Activated CD8-positive, alpha-beta T cell treated with anti-CD3 and anti-CD28 coated beads for 36 hours (primary cell): ENCODE data around the gene POU4F3. TPM values are rescaled to one million over a fixed set of nuclear protein-coding genes. Genes with fewer than 3 reads are reported as not detected.
"Not testable (repeated sequence)": the region's sequence is repeated elsewhere in the genome, so short reads cannot be mapped to it uniquely, and the experiment has no call there.

Source experiments
- ATAC-seq: fragments of 200-7000 bp; cut with Tn5 transposase; one replicate; pipeline ENCODE4 v1.10.0; 2021; ENCODE audit warnings: mild to moderate bottlenecking, moderate library complexity
- CTCF ChIA-PET: fragments of 350-600 bp; sonication (Branson Sonifier 250); formaldehyde crosslinking; loops from one replicate; lab custom pipeline; 2021; ENCODE audit warnings: antibody characterized with exemption; lab: Charles Lee
- POLR2A ChIA-PET: fragments of 350-600 bp; sonication (Branson Sonifier 250); formaldehyde crosslinking; loops from one replicate; lab custom pipeline; 2021; ENCODE audit warnings: antibody characterized with exemption; lab: Charles Lee
- DNase-seq: peaks from one replicate; pipeline ENCODE4 v3.0.0-alpha.2; 2020
- H3K27ac Mint-ChIP-seq: one replicate; pipeline ENCODE4 v1.8.0; 2021; ENCODE audit warnings: mild to moderate bottlenecking, mixed read lengths
- H3K27me3 Mint-ChIP-seq: one replicate; pipeline ENCODE4 v1.8.0; 2021; ENCODE audit warnings: mixed read lengths
- H3K36me3 Mint-ChIP-seq: one replicate; pipeline ENCODE4 v1.8.0; 2021; ENCODE audit warnings: low read depth, mixed read lengths
- H3K4me1 Mint-ChIP-seq: one replicate; pipeline ENCODE4 v1.8.0; 2021; ENCODE audit warnings: low read depth, mixed read lengths
- H3K4me3 Mint-ChIP-seq: one replicate; pipeline ENCODE4 v1.8.0; 2021; ENCODE audit warnings: mild to moderate bottlenecking, moderate library complexity, mixed read lengths
- H3K9me3 Mint-ChIP-seq: one replicate; pipeline ENCODE4 v1.8.0; 2021; ENCODE audit warnings: mixed read lengths
- CTCF ChIP-seq: fragments of 200-600 bp; IDR thresholded peaks from one replicate; pipeline ENCODE4 v1.8.0; 2022; ENCODE audit warnings: antibody characterized with exemption, mild to moderate bottlenecking
- intact Hi-C: fragments of 100-400 bp; cut with micrococcal nuclease; formaldehyde crosslinking; loops from one replicate; pipeline ENCODE4 v1.10.0; 2022
- total RNA-seq, 2 experiments: library from RNA; stranded (reverse); gene quantifications; one replicate each; pipeline ENCODE4 v1.2.3, GENCODE V29; 2021

POU4F3 gene, protein sequence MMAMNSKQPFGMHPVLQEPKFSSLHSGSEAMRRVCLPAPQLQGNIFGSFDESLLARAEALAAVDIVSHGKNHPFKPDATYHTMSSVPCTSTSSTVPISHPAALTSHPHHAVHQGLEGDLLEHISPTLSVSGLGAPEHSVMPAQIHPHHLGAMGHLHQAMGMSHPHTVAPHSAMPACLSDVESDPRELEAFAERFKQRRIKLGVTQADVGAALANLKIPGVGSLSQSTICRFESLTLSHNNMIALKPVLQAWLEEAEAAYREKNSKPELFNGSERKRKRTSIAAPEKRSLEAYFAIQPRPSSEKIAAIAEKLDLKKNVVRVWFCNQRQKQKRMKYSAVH
- total RNA-seq, result not detected

- DNase-seq, result no peak
- no peaks in the 10 kb centered on the region for H3K36me3 Mint-ChIP-seq
- no peak for ATAC-seq
- H3K27ac Mint-ChIP-seq, result no peak within 1 kb of the TSS
- ChIA-PET POLR2A (no interaction called here), CTCF (no interaction called here)
- H3K4me1 Mint-ChIP-seq, result no peaks in the 10 kb centered on the region
- TF ChIP-seq CTCF, result no peak
- no peaks in the 10 kb centered on the region for H3K9me3 Mint-ChIP-seq
- intact Hi-C loops, result no loop called here
- H3K27me3 Mint-ChIP-seq, result peaks cover 86% of the 10 kb centered on the region
- no peak within 1 kb of the TSS for H3K4me3 Mint-ChIP-seq
These were observed at the start of gene POU4F3 for GRCh38 chr5:146338774-146339714. POU4F3 (plus strand) TSS chr5:146338839; CDS start chr5:146339113, 274 bp downstream.

- H3K27ac Mint-ChIP-seq, result no peak overlapping the region
- ChIA-PET CTCF (interaction anchor here (1.3 to 1.5 kb wide), 2 partner anchors 15 to 137 kb away, joined by 3 to 5 read pairs; no protein-coding TSS in a partner anchor), POLR2A (interaction anchor here (0.7 kb wide), 1 partner anchor 24 kb away, joined by 3 read pairs; no protein-coding TSS in a partner anchor)
- H3K36me3 Mint-ChIP-seq, result peaks cover 3% of the 10 kb centered on the region
- no peaks in the 10 kb centered on the region for H3K9me3 Mint-ChIP-seq
- no peak for ATAC-seq
- DNase-seq, result no peak
- H3K4me3 Mint-ChIP-seq, result no peak overlapping the region
- H3K4me1 Mint-ChIP-seq, result no peaks in the 10 kb centered on the region
- intact Hi-C loops, result no loop called here
- no peaks in the 10 kb centered on the region for H3K27me3 Mint-ChIP-seq
- TF ChIP-seq CTCF, result no peak
These were observed 48.3 kb upstream of the POU4F3 start for GRCh38 chr5:146290318-146290717.

DNA sequence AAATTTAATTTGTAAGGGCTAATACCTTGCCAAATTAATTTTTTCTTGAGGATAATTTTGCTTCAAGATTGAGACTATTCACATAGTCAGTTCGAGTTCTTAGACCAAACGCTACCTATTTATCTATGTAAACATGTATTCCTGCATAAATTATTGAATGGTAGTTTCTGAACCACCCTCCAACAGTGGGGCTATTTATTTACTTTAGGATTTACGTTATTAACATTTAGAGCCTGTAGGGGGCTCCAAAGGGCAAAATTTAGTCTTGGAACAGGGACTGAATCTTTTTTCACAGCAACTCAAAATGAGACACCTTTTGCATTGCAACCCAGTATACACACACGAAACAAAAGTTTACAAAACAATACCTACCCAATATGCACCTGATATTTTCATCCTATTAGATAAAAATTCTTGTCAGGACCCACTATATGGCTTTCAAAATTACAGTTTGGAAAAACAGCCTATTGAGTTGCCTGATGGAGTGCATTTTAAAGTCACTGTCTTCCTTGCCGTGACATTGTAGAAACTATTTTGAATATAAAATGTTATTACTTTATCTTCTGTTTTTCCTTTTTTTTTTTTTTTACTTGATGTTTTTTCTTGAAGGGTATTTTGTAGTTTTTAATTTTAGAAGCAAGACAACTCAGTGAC, 47.1 kb upstream of the POU4F3 start:
- H3K9me3 Mint-ChIP-seq, result no peaks in the 10 kb centered on the region
- CTCF ChIA-PET, result no interaction called here
- H3K4me1 Mint-ChIP-seq, result no peaks in the 10 kb centered on the region
- no peak overlapping the region for H3K4me3 Mint-ChIP-seq
- no peaks in the 10 kb centered on the region for H3K27me3 Mint-ChIP-seq
- POLR2A ChIA-PET, result no interaction called here
- peak; percentile 32 for DNase-seq
- peak; percentile 84 for TF ChIP-seq CTCF
- ATAC-seq, result peak; percentile 77
- no peak overlapping the region for H3K27ac Mint-ChIP-seq
- H3K36me3 Mint-ChIP-seq, result peaks cover 2% of the 10 kb centered on the region
- intact Hi-C loops, result loop anchor here (1.0 kb wide), 1 partner anchor 136 kb away; no protein-coding TSS in a partner anchor

DNA sequence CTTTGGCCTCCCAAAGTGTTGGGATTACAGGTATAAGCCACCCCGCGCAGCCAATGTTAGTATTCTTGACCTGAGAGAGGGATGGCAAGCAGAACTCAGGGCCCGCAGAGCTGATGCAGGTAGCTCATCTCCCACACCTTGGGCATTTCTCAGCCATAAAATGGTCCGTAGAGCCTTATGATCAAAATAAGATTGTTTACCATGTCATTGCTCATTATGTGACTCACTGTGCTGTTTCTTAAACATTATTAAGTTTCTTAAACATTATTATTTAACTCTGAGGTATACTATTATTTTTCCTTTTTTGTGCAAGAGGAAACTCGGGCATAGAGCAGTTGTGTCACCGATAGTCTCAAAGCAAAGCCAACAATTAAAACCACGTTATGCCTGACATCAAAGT, 42.4 kb upstream of the POU4F3 start:
- ChIA-PET POLR2A (interaction anchor here (0.6 to 0.9 kb wide), 2 partner anchors 12 to 222 kb away, joined by 3 to 5 read pairs; no protein-coding TSS in a partner anchor), CTCF (no interaction called here)
- H3K27ac Mint-ChIP-seq, result no peak overlapping the region
- ATAC-seq, result no peak
- intact Hi-C loops, result no loop called here
- H3K9me3 Mint-ChIP-seq, result no peaks in the 10 kb centered on the region
- no peak for TF ChIP-seq CTCF
- H3K4me3 Mint-ChIP-seq, result no peak overlapping the region
- no peaks in the 10 kb centered on the region for H3K36me3 Mint-ChIP-seq
- H3K27me3 Mint-ChIP-seq, result no peaks in the 10 kb centered on the region
- no peak for DNase-seq
- no peaks in the 10 kb centered on the region for H3K4me1 Mint-ChIP-seq

DNA sequence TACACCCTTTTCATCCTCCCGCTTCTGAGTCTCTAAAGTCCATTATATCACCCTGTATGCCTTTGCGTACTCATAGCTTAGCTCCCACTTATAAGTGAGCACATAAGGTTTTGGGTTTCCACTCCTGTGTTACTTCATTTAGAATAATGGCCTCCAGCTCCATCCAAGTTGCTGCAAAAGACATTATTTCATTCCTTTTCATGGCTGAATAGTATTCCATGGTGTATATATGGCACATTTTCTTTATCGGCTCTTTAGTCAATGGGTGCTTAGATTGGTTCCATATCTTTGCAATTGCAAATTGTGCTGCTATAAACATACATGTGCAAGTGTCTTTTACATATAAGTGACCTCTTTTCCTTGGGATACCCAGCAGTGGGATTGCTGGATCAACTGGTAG, 39.7 kb upstream of the POU4F3 start:
- H3K4me1 Mint-ChIP-seq, H3K9me3 Mint-ChIP-seq, H3K27me3 Mint-ChIP-seq, H3K27ac Mint-ChIP-seq, POLR2A ChIA-PET, ATAC-seq, intact Hi-C loops, H3K36me3 Mint-ChIP-seq, H3K4me3 Mint-ChIP-seq, DNase-seq: not testable (repeated sequence)
- CTCF ChIA-PET, result interaction anchor here (0.6 to 1.3 kb wide), 2 partner anchors 74 to 85 kb away, joined by 3 read pairs; no protein-coding TSS in a partner anchor
